Stimulated activated CD4-positive, alpha-beta T cell treated with anti-CD3 and anti-CD28 coated beads, Interleukin-4, amount 100 ng/mL, for 1 hour (primary cell): Measurements from ENCODE around the gene TUBGCP6.

Experiments used
- DNase-seq: peaks from one replicate; pipeline ENCODE4 v3.0.0-alpha.2; 2020

Gene TUBGCP6

DNA sequence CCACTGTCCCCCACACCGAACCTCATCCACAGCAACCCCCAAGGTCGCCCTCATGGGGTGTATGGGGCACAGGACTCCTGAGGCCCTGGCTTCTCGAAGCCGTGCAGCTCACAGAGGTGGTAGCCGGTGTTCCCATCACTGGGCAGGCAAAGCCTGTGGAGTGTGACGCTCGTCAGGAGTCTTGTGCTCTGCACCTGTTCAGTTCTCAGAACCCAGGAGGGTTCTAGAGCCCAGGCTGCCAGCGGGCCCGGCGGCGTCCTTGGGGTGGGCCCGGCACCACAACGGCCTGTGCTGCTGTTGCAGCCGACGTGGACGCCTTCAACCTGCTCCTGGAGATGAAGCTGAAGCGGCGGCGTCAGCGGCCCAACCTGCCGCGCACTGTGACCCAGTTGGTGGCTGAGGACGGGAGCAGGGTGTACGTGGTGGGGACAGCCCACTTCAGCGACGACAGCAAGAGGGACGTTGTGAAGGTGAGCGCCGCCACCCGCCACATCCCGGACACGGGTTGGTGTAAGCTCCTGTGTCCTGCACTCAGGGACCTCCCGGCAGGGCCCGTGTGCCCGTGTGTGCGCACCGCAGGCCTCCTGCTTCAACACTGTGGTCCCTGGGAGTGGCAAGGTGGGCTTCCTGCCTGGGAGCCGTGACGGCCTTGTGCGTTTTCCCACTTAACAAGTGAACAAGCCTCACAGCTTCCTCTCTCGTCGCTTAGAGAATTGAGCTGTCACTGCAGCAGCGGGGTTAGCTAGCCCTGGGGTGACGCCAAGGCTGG, 50.6 kb downstream of the TUBGCP6 start:
- DNase-seq: no peak

- no peak for DNase-seq
Observed at GRCh38 chr22:50193621-50194020, 51.2 kb downstream of the TUBGCP6 start.

DNA sequence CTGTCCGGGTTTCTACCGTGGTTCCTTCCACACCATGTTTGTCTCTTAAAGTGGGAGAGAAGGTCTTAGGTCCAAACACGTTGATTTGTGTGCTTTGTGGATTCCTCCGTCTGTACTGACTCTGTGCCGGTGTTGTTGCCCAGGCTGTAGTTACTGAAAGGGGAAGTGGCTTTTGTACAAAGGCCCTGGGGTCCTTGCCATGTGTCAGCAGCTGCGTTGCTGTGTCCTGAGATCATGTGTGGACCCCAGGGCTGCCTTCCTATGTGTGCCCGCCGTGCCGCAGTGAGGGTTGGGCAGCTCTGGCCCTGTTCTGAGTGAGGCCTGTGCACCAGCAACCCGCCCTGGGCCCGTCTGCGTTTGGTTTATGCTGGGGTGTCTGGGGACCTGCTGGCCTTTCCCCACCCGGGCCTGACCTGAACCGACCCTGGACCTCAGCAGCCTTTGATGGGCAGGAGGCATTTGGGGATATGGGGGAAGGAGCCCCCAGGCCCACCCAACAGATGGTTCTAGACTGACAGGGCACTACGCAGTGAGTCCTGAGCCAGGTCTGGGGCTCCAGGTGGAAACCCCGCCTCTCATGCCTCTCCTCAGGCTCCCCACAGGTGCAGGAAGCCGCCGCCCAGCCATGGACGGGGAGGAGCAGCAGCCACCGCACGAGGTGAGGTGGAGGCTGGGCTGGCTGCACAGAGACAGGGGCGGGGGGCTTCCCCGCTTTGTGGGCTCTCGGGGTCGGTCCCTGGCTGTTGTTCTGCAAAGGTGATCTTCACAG, 52.2 kb downstream of the TUBGCP6 start:
- peak; percentile 45 for DNase-seq

DNA sequence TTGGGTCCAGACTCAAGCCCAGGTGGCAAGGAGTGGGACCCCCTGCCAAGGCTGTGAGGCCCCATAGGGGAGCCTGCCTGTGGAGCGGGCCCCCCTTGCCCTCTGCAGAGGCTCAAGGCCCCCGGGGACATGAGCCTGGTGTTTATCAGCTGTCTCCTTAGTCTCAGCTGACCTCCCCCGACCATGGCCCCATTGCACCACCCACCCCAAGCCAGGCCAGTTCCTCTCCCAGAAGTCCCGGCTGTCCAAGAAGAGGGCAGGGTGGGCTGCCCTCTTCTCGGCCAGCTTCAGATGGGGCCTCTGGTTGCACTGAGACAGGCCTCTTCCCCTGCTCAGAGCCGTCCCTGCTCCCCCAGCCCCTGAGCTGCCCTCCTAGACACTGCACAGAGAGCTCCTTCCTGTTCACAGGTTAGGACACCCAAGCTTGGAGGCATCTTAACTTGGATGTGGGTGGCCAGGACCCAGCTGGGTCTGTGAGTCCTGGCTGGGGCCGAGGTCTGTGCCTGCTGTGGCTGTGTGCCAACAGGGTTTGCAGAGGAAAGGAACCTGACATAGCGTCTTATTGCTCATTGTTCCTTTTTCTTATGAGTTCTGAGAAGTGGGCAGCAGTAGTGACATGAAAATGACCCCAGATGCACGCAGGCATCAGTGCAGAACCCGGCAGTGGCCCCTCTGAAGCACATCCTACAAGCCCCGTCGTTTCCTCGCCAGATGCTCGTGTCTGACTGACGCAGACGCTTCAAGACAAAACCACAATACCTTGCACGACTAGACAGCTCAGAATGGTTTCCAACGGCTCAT, 53.7 kb downstream of the TUBGCP6 start:
- DNase-seq: peak; percentile 65

GRCh38 chr22:50190182-50190940, 54.5 kb downstream of the TUBGCP6 start:
- DNase-seq: peak; percentile 75

- no peak for DNase-seq
Observed at GRCh38 chr22:50189849-50190181, 55.0 kb downstream of the TUBGCP6 start.

DNA sequence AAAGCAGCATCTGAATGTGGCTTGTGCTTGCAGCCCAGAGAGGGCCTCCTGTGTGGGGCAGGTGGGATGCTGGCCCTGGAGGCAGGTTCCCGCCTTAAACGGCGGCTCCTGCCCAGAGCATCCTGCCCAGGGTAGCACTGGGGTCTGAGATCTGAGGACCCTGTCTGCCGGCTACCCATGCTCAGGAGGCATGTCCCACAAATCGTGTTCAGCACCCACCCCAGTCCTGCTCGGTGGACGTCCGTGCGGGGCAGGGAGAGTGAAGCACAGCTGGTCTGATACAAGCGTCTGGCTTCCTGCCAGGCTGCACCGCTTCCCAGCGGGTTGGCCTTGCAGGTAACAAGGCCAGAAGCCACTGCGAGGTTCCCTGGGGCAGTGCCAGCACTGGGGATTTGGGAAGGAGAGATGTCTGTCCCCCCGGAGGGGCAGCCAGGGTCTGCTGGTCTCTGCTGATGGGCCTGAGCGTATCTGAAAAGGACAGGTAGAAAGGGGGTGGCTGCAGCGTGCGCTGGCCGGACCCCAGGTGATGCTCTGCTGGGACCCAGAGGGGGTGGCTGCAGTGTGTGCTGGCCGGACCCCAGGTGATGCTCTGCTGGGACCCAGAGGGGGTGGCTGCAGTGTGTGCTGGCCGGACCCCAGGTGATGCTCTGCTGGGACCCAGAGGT, 55.5 kb downstream of the TUBGCP6 start:
- DNase-seq: no peak

DNA sequence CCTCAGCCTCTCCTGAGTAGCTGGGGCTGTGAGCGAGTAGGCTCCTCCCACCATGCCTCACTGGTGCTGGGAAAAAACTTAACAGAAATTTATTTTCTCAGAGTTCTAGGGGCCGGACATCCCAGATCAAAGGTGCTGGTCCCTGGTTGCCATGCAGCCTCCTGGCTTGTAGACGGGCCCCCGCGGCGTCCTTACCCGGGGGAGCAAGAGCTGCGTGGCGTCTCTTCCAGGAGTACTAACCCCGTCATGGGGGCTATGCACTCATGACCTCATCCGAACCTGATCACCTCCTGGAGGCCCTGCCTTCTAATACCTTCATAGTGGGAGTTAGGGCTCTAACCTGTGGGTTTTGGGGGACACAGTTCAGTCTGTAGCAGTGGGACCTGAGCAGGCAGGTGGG, 56.5 kb downstream of the TUBGCP6 start:
- DNase-seq: no peak

- DNase-seq: no peak
Observed at GRCh38 chr22:50186761-50187523, 57.9 kb downstream of the TUBGCP6 start.

GRCh38 chr22:50186181-50186714, 58.6 kb downstream of the TUBGCP6 start:
- no peak for DNase-seq

DNA sequence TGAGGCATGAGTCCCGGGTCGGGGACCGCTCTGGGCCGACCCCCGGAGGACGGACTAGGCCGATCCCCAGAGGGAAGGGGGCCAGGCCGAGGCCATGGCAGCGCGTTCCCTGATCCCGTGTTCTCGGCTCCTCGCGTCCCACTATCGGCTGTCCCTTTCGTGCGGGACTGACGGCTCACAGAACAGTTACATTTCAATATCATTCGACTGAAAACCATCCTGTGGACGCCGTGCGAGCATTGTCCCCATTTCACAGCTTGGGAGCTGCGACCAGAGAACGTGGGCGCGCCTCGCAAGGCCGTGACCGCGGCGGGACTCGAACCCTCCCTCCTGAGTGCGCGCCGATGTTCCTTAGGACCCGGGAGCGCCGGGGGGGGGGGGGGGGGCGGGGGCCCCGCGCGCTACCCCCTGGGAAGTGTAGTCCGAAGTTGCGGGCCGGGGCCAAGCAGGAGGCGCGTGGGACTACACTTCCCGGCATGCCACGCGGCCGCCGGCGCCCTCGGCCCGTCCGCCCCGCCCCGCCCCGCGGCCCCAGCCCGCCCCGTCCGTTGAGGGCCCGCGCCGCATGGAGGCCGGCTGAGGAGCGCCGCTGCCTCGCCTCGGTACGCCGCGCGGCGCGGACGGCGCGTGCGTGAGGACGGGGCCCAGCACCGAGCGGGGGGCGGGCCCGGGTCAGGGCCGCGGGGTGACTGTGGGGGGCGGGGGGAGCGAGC, 59.3 kb downstream of the TUBGCP6 start, which contains the start of gene TRABD:
Gene TRABD, plus strand, starts transcription at position 539 of the 713 bp plus-strand sequence. CDS start 7,148 bp downstream, outside the sequence.
- DNase-seq: peak; percentile 92

GRCh38 chr22:50184902-50185374, 59.9 kb downstream of the TUBGCP6 start:
- DNase-seq: no peak

DNA sequence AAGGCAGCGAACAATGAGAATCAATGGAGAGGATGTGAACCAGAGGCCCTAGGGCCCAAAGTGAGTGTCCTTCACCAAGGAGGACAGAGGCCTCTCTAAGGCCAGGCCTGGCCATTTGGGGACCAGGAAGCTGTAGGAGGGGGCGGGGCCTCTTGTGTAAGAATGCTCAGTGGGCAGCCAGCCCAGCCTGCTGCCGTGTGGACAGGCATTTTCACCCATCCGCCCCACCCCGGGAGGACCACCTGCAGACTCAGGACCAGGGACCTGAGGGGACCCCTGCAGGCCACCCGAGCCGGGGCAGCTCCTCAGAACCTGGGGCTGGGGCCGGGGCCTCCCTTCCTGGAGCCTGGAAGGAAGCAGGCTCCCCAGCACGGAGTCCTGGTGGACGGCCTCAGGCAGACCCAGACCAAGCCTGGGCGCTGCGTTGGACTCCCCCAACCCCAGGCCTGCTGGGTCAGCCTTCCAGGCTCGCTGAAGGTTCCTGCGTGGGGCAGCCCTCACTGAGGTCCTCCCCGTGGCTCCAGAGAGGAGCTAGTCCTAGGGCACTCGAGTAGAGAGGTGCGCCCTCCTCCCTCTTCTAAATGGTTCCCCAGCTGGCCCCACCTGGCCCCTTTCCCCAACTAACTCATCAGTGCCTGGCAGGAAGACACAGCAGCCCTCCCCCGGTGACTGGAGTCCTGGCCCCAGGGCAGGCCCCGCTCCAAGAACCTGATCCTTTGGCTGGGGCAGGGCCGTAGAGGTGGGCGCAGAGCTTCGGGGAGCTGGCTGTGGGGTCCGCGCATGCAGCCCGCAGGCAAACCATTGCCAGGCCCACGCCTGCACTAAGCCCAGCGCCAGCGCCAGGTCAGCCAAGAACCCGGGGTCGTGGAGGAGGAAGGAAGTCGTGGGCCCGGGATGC, 60.6 kb downstream of the TUBGCP6 start:
- no peak for DNase-seq

DNA sequence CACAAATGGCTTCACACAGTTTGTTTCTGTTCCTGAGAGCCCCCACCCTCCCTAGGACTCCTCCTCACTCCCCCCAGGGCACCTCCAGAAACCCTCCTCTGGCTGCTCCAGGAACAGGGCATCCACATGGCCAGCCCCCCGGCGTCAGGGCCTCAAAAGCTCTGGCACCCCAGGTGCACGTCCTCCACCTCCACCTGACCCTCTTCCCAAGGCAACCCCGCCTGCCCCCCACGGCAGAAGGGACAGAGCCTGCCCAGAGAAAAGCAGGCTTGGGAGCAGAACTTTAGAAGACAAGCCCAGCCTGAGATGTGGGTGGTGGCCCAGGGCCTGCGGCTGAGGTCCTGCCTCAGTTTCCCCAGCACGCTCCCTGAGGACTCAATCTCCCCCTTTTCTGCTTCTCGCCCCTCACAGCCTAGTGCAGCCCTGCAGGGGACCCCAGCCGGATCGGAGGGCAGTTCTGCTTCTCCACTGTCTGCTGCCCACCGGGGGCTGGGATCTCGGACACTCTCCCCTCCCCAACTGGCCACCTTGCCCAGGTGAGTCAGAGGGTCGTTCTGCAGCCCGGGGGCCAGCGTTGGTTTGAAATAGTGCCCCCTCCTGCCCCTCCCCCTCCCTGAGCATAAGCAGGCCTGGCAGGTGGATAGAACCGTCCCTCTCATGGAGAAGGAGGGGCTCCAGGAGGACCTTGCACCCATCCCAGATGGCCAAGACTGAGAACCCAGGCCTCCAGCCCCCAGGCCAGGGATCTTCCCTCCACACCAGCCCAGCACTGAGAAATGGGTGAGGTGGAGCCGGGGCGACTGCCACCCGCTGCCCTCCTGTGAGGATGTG, 61.5 kb downstream of the TUBGCP6 start:
- no peak for DNase-seq

DNA sequence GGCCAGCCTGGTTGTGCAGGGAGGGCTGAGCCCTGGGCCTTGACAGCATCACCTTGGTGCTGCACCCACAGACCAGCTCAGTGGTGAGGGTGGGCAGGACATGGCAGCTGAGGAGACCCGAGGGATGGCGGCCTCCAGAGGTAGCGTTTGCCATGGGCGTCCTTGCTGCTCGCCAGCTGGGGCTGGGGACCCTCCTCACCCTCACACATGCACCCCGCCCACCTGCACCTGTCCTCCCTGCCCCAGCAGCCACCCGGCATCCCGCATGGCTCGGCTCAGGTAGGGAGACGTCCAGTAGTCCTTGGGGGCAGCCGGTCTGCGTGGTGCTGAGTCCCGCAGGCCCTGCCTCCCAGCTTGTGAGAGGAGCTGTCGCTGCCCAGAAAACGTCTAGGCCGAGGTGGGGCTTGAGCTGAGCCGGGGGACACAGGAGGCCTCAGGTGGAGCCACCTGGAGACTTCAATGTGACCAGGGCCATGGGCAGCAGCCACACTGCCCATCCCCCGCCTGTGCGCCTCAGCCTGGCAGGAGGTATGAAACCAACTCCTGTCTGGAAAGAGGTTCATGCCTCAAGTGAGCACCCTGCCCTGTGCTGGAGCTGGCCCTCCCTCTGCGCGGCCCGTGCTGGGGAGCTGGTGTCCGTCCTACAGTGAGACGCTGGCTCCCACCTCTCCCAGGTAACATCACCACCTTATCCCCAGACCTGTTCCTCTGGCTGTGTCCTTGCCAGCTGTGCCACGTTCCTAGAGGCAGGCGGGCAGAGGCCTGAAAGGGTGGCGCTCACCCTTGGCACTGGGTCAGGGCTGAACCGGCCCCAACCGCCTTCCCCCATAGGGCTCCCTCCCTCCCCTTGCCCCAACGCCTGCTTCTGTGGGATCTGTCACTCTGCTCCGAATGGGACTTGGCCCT, 62.4 kb downstream of the TUBGCP6 start:
- no peak for DNase-seq

DNA sequence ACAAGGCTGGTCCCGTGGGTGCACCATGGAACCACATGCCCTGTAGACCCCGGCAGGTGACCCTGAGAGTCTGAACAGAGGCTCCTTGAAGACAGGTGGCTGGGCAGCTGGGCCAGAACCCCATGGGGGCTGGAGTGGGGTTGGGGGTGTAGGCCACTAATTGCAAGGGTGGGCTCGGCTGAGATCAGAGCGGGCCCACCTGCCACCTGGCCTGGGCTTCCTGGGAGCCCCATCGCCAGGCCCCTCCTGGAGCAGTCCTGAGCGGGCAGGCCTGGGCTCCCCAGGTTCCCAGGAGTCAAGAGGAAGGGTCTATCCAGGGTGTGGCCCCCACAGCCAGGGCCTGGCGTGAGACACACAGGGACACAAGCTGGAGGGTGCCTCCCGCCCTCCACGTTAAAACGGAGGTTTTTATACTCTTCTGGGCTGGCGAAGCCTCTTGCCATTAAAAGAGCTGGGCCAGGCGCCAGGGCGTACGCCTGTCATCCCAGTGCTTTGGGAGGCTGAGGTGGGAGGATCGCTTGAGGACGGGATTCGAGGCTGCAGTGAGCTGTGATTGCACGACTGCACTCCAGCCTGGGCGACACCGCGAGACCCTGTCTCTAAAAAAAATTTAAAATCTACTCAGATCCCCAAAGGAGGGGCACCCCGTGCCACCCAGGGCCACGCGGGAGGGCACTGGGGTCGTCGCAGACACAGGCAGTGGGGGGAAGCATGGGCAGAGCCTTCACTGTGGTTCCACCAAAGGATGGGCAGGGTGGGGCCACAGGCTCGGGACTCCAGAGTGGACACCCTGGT, 63.9 kb downstream of the TUBGCP6 start:
- no peak for DNase-seq
